Progenitor cell of endocrine pancreas (in vitro differentiated cells): ENCODE data around the gene SH3PXD2B. TPM values are rescaled to one million over a fixed set of nuclear protein-coding genes. Genes with fewer than 3 reads are reported as not detected.

Experiments
- DNase-seq: peaks from one replicate; pipeline ENCODE4 v3.0.0; 2021; ENCODE audit warnings: low spot score; ENCODE audit not compliant: unreplicated experiment
- H3K27ac Mint-ChIP-seq: 2 replicates; pipeline ENCODE4 v1.8.0; 2021; ENCODE audit warnings: mild to moderate bottlenecking, moderate library complexity, mixed read lengths
- H3K27me3 Mint-ChIP-seq: 2 replicates; pipeline ENCODE4 v1.8.0; 2021; ENCODE audit warnings: mixed read lengths
- H3K36me3 Mint-ChIP-seq: 2 replicates; pipeline ENCODE4 v1.8.0; 2022; ENCODE audit warnings: mixed read lengths; ENCODE audit not compliant: insufficient read depth
- H3K4me1 Mint-ChIP-seq: 2 replicates; pipeline ENCODE4 v1.8.0; 2021; ENCODE audit warnings: low read depth, mixed read lengths
- H3K4me3 Mint-ChIP-seq: 2 replicates; pipeline ENCODE4 v1.8.0; 2021; ENCODE audit warnings: low read depth, mild to moderate bottlenecking, moderate library complexity, mixed read lengths
- H3K9me3 Mint-ChIP-seq: 2 replicates; pipeline ENCODE4 v1.8.0; 2021; ENCODE audit warnings: low read depth, mixed read lengths
- CTCF ChIP-seq: fragments of 200-600 bp; sonication (generic); IDR thresholded peaks from one replicate; pipeline ENCODE4 v1.5.0; 2021; ENCODE audit warnings: antibody characterized with exemption, mild to moderate bottlenecking; ENCODE audit not compliant: unreplicated experiment
- total RNA-seq: library from RNA; stranded (reverse); gene quantifications from 2 replicates; pipeline ENCODE4 v1.2.1, GENCODE V29; 2021

The SH3PXD2B gene
- total RNA-seq, 1 donor from 2014 or later = 79.8 TPM

GRCh38 chr5:172485511-172486202 lies 31.3 kb upstream of the SH3PXD2B start:
- Mint-ChIP-seq H3K36me3 (no peaks in the 10 kb centered on the region), H3K4me1 (no peaks in the 10 kb centered on the region), H3K27ac (no peak overlapping the region), H3K27me3 (peaks cover 50% of the 10 kb centered on the region), H3K4me3 (no peak overlapping the region), H3K9me3 (no peaks in the 10 kb centered on the region)
- TF ChIP-seq CTCF = no peak
- DNase-seq = no peak

GRCh38 chr5:172484664-172485063 lies 30.3 kb upstream of the SH3PXD2B start:
- H3K4me3 Mint-ChIP-seq = no peak overlapping the region
- no peak for TF ChIP-seq CTCF
- H3K36me3 Mint-ChIP-seq = no peaks in the 10 kb centered on the region
- no peak for DNase-seq
- H3K9me3 Mint-ChIP-seq = no peaks in the 10 kb centered on the region
- H3K4me1 Mint-ChIP-seq = no peaks in the 10 kb centered on the region
- no peak overlapping the region for H3K27ac Mint-ChIP-seq
- H3K27me3 Mint-ChIP-seq = peaks cover 45% of the 10 kb centered on the region

- H3K27me3 Mint-ChIP-seq = peaks cover 30% of the 10 kb centered on the region
- H3K9me3 Mint-ChIP-seq = no peaks in the 10 kb centered on the region
- no peak for DNase-seq
- no peak overlapping the region for H3K27ac Mint-ChIP-seq
- H3K36me3 Mint-ChIP-seq = no peaks in the 10 kb centered on the region
- TF ChIP-seq CTCF = no peak
- H3K4me3 Mint-ChIP-seq = no peak overlapping the region
- no peaks in the 10 kb centered on the region for H3K4me1 Mint-ChIP-seq
These were observed 28.1 kb upstream of the SH3PXD2B start for GRCh38 chr5:172482156-172483020.

GRCh38 chr5:172481011-172481800 lies 26.9 kb upstream of the SH3PXD2B start:
- H3K4me3 Mint-ChIP-seq = no peak overlapping the region
- no peaks in the 10 kb centered on the region for H3K4me1 Mint-ChIP-seq
- DNase-seq = no peak
- no peaks in the 10 kb centered on the region for H3K36me3 Mint-ChIP-seq
- peaks cover 27% of the 10 kb centered on the region for H3K27me3 Mint-ChIP-seq
- no peak for TF ChIP-seq CTCF
- no peak overlapping the region for H3K27ac Mint-ChIP-seq
- H3K9me3 Mint-ChIP-seq = no peaks in the 10 kb centered on the region

- H3K36me3 Mint-ChIP-seq = no peaks in the 10 kb centered on the region
- H3K9me3 Mint-ChIP-seq = no peaks in the 10 kb centered on the region
- H3K4me1 Mint-ChIP-seq = no peaks in the 10 kb centered on the region
- no peak for TF ChIP-seq CTCF
- peaks cover 19% of the 10 kb centered on the region for H3K27me3 Mint-ChIP-seq
- no peak for DNase-seq
- H3K27ac Mint-ChIP-seq = no peak overlapping the region
- no peak overlapping the region for H3K4me3 Mint-ChIP-seq
These were observed 25.4 kb upstream of the SH3PXD2B start for GRCh38 chr5:172479784-172480115.
